AG04449 (cell line): Measurements from ENCODE around the gene ZNF593OS.

Source experiments
- CTCF ChIA-PET: fragments of 350-600 bp; formaldehyde crosslinking; extraction: SDS; loops from one replicate; lab custom pipeline; 2021; ENCODE audit warnings: antibody characterized with exemption; lab: Yijun Ruan, JAX
- POLR2A ChIA-PET: fragments of 400-600, 350-600 bp; formaldehyde crosslinking; extraction: SDS; loops from one replicate; lab custom pipeline; 2020; ENCODE audit warnings: antibody characterized with exemption, inconsistent platforms; lab: Yijun Ruan, JAX
- DNase-seq: peaks from one replicate; pipeline ENCODE4 v3.0.0-alpha.2; 2010; ENCODE audit warnings: low read depth, low spot score
- H3K4me3 ChIP-seq: 2 replicates; pipeline ENCODE4 v1.5.1; 2011; ENCODE audit warnings: low read depth, mild to moderate bottlenecking, control low read depth, low read length
- CTCF ChIP-seq: IDR thresholded peaks from one replicate; pipeline ENCODE4 v1.5.1; 2011; ENCODE audit warnings: mild to moderate bottlenecking, moderate library complexity, low read length, control low read depth, inconsistent platforms; ENCODE audit not compliant: insufficient read depth; ENCODE audit errors: missing control alignments

Gene ZNF593OS

GRCh38 chr1:26138974-26139558, 32.6 kb downstream of the ZNF593OS start:
- TF ChIP-seq CTCF: no peak
- H3K4me3 ChIP-seq: no peak overlapping the region
- ChIA-PET POLR2A (interaction anchor here (0.5 kb wide), 1 partner anchor 102 kb away, joined by 4 read pairs; no protein-coding TSS in a partner anchor), CTCF (interaction anchor here (0.6 to 14.3 kb wide), 8 partner anchors 9 to 182 kb away, joined by 3 to 360 read pairs (median 4); partner anchors contain the start of gene ZNF593)
- no peak for DNase-seq

GRCh38 chr1:26134466-26134865, 37.2 kb downstream of the ZNF593OS start:
- POLR2A ChIA-PET: no interaction called here
- no peak overlapping the region for H3K4me3 ChIP-seq
- CTCF ChIA-PET: interaction anchor here (2.8 kb wide), 1 partner anchor 10 kb away, joined by 11 read pairs; no protein-coding TSS in a partner anchor
- DNase-seq: no peak
- TF ChIP-seq CTCF: no peak

- ChIA-PET CTCF (interaction anchor here (0.9 to 2.8 kb wide), 3 partner anchors 10 to 189 kb away, joined by 3 to 11 read pairs (median 4); no protein-coding TSS in a partner anchor), POLR2A (no interaction called here)
- H3K4me3 ChIP-seq: no peak overlapping the region
- TF ChIP-seq CTCF: no peak
- no peak for DNase-seq
Observed at GRCh38 chr1:26132834-26133167, 38.8 kb downstream of the ZNF593OS start.

- no peak for DNase-seq
- ChIA-PET CTCF (interaction anchor here (0.9 to 2.8 kb wide), 3 partner anchors 11 to 190 kb away, joined by 3 to 11 read pairs (median 4); no protein-coding TSS in a partner anchor), POLR2A (no interaction called here)
- TF ChIP-seq CTCF: no peak
- H3K4me3 ChIP-seq: no peak overlapping the region
Observed at GRCh38 chr1:26132128-26132833, 39.4 kb downstream of the ZNF593OS start.

- CTCF ChIA-PET: interaction anchor here (0.5 to 2.4 kb wide), 8 partner anchors 8 to 86 kb away, joined by 3 to 20 read pairs (median 4); partner anchors contain the start of gene ZNF593
Observed at GRCh38 chr1:26130695-26131094, 40.9 kb downstream of the ZNF593OS start.

More at GRCh38 chr1:26130695-26131094, 40.9 kb downstream of the ZNF593OS start:
- POLR2A ChIA-PET: interaction anchor here (0.6 kb wide), 1 partner anchor 27 kb away, joined by 3 read pairs; no protein-coding TSS in a partner anchor
- no peak overlapping the region for H3K4me3 ChIP-seq
- TF ChIP-seq CTCF: no peak
- no peak for DNase-seq
